GM12874 (cell line): ENCODE measurements around the gene PSMG3.

ENCODE experiments used
- TF ChIP-seq, protein P1 (sequence below): IDR thresholded peaks from 2 replicates; pipeline ENCODE4 v1.5.1; 2011; ENCODE audit warnings: low read depth, mild to moderate bottlenecking, control low read depth, low read length, moderate library complexity; ENCODE audit not compliant: insufficient read depth

The PSMG3 gene

DNA sequence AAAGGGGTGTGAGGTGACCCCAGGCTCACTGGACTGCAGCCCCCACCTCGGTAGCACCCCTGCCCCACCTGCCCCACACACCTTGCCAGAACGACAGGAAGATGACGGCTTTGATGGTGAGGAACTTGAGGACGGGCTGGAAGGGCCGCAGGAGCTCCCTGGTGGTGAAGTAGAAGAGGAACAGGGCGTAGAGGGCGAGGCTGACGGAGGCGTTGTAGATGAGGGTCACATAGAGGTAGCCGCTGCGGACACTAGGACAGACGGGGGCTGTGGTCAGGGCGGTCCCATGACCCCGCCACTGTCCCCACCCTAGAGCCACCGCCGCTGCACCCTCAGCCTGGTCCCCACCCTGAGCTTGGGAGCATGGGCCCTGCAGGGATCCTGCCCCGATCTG lies 21.4 kb downstream of the PSMG3 start:
- TF ChIP-seq, protein P1, sequence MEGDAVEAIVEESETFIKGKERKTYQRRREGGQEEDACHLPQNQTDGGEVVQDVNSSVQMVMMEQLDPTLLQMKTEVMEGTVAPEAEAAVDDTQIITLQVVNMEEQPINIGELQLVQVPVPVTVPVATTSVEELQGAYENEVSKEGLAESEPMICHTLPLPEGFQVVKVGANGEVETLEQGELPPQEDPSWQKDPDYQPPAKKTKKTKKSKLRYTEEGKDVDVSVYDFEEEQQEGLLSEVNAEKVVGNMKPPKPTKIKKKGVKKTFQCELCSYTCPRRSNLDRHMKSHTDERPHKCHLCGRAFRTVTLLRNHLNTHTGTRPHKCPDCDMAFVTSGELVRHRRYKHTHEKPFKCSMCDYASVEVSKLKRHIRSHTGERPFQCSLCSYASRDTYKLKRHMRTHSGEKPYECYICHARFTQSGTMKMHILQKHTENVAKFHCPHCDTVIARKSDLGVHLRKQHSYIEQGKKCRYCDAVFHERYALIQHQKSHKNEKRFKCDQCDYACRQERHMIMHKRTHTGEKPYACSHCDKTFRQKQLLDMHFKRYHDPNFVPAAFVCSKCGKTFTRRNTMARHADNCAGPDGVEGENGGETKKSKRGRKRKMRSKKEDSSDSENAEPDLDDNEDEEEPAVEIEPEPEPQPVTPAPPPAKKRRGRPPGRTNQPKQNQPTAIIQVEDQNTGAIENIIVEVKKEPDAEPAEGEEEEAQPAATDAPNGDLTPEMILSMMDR = no peak

DNA sequence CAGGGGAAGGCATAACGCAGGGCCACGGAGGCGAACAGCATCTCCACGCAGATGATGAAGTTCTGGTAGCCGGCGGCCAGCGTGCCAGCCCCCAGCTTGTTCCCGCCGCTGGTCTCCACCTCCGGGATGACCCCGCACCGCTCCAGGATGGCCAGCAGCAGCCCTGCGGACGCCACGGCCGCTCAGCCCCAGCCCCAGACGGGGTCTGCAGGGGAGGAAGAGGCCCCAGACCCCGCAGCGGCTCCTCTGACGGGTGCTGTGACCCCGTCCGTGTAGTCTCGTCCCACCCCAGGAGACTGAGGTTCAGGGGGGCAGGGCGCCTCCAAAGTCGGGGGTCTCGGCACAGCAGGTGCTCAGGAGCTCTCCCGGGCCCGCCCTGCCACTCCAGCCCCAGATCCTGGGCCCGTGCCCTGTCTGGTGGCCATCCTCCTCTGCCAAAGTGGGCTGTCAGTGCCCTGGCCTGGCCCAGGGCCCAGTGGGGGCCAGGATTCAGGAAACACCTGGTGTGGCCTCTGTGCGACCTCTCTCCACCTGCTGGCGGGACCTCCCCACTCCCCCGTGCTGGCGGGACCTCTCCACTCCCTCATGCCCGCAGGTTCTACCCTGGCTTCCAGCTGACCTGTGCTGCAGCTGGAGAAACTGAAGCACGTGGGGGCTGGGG lies 21.9 kb downstream of the PSMG3 start:
- TF ChIP-seq, protein P1 = no peak

DNA sequence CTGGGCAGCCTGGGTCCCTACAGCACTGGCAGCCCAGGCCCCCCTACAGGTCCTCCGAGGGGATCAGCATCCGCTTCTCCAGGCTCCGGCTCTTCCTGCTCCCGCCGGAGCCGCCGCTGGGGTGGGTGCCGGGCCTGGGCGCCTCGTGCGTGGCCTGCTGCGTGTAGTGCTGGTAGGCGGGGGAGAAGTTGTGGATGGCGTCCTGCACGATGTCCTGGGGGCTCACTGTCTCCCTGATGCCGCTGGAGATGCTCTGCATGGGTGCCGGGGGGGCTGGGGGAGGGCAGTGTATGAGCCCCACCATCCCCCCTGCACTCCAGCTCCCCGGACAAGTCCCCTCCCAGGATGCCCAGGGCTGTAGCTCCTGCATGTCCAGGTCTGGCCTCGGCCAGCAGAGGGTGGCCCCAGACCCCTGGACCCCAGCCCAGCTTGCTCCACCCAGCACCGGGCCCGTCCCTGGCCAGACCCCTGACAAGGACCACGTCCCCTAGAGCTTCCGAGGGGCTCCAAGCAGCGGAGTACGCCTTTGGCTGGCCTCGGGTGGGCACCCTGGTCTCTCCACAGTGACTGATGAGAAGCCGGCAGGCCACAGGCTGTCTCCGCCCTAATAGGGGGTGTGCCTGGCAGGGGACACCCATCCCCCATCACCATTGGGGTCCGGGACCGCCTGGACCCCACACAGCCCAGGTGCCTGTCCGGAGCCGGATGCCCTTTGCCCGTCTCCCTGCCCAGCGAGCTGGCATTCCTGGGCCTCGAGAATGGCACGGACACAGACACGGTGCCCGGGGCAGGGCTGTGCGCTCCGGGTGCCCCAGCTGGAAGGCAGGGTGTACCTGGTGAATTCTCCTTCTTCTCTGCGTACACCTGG lies 22.7 kb downstream of the PSMG3 start:
- TF ChIP-seq, protein P1 = no peak

DNA sequence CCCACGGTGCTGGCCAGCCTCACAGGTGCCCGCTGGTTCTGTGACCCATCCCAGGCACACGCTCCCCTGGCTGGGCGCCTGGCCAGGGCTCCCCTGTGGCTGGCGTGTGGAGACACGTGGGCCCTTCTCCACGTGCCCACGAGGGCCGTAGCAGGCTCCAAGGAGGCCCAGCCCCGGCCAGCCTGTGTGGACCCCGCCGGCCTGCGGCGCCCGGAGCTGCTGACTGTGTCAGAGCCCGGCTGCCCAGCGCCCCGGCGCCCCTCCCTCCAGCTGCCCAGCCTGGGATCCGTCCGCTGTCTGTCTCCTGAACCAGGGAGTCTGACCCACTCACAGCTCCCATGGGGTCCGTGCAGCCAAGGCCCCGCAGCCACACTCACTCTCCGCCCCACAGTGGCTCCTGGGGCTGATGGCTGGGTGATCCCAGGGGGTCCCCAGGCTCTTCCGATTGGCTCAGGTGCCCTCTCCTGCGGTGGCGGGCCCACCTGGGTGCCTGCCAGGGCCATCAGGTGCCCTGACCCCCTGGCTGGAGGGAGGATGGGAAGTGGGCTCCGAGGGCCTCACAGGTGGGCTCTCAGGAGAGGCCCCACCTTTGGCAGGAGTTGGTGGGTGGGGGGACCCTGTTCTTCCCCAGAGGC lies 23.4 kb downstream of the PSMG3 start:
- TF ChIP-seq, protein P1 = no peak

DNA sequence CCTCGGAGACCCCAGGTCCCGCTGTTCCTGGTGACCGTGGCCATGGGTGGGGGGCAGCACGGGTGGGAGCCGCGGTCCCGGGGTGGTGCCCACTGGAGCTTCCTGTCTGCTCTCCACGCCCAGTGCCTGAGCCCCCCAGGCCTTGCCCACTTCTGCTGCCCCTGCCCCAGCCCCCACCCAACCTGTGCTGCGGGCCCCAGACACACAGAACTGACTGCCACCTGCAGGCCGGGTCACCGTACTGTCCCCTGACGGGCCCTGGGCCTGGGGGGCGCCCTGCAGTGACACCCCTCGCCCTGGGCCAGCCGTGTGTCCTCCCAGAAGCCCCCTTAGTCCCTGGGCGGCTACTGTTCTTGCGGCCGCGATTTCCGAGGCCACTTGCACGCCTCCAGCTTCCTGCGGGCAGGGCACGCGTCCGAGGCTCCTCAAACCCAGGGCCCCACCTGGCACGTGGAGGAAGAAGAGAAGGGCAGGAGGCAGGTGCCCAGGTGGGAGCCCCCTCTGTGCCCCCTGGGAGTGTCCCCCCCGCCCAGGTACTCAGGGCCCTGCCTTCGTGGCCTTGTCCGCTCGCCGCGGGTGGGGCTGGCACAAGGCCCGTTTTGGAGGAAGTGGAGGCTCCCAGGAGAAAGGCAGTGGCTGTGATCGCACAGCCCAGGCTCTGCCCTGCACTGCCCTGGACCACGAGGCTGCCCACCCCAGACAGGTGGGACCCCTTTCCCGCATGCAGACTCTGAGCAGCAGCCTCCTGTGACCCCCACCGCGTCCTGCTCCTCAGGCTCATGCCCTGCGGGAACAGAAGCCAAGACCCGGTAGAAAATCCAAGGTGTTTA lies 24.2 kb downstream of the PSMG3 start:
- TF ChIP-seq, protein P1 = no peak

DNA sequence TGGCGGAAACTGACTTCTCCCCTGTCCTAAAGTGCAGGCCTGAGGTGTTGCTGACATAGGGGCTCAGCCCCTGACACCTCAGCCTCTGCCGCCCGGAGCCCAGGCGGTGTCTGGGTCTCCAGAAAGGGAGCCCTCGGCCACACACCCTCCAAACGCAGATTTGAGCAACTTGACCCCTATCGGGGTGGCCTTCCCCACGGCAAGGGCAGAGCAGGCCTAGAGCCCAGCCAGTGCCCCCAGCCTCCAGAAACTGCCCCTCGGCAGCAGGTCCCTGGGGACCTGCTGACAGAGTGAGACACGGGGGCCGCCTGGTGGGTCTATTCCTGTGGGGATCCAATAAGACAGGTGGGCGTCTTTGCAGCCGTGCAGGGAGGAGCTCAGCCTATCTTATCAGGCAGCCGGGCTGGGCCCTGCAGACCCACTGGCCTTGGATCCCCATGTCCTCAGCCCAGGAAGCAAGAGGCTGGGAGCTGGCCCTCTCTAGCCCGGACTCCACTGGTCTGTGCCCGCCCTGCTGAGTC lies 24.9 kb downstream of the PSMG3 start:
- TF ChIP-seq, protein P1 = no peak
